ENCODE results near the gene GAB2.
A peak's percentile ranks its signal among the peaks of the same experiment; 100 is the strongest.
"Not testable (repeated sequence)": the region's sequence is repeated elsewhere in the genome, so short reads cannot be mapped to it uniquely, and the experiment has no call there.

Gene GAB2

GRCh38 chr11:78274739-78275138 is 142.9 kb downstream of the GAB2 start:
- ATAC-seq (ENCODE audit: insufficient read depth, low read depth) (no peak), DNase-seq (no peak)
- Histone ChIP-seq H3K9ac (ENCODE audit: low read depth, low read length) (no peak overlapping the region), H4K20me1 (ENCODE audit: insufficient read depth, low read length) (no peaks in the 10 kb centered on the region), H3K36me3 (ENCODE audit: insufficient read depth, low read length) (peaks cover 98% of the 10 kb centered on the region), H2AFZ (ENCODE audit: low read depth, low read length) (no peak overlapping the region), H3K27ac (ENCODE audit: low read length) (no peak overlapping the region; the same call in 1 of the 2 replicates), H3K79me2 (ENCODE audit: insufficient read depth, low read length) (peaks cover 97% of the 10 kb centered on the region), H3K4me2 (ENCODE audit: insufficient read depth, low read length) (no peak overlapping the region), H3K4me3 (ENCODE audit: low read depth in 1 of 2, low read length in 2 of 2) (no peak overlapping the region), H3K9me3 (ENCODE audit: insufficient read depth, low read length, severe bottlenecking) (peaks cover 19% of the 10 kb centered on the region), H3K27me3 (ENCODE audit: insufficient read depth, low read length, poor library complexity) (no peaks in the 10 kb centered on the region), H3K4me1 (ENCODE audit: insufficient read depth, low read length) (peaks cover 2% of the 10 kb centered on the region; the same call in 1 of the 2 replicates)
- TF ChIP-seq CTCF (IDR thresholded peaks at IDR 0.05; ENCODE audit: borderline replicate concordance, extremely low read depth, low read length, poor library complexity, severe bottlenecking): no peak
- TF ChIP-seq EZH2 (IDR thresholded peaks at IDR 0.05; ENCODE audit: borderline replicate concordance, low read depth, low read length, severe bottlenecking): no peak

- H3K4me2 ChIP-seq (ENCODE audit: insufficient read depth, low read length); H2AFZ ChIP-seq (ENCODE audit: low read depth, low read length); H3K9ac ChIP-seq (ENCODE audit: low read depth, low read length); H3K27me3 ChIP-seq (ENCODE audit: insufficient read depth, low read length, poor library complexity); DNase-seq; H3K4me3 ChIP-seq (ENCODE audit: low read depth in 1 of 2, low read length in 2 of 2); H3K4me1 ChIP-seq (ENCODE audit: insufficient read depth, low read length); H4K20me1 ChIP-seq (ENCODE audit: insufficient read depth, low read length); ATAC-seq (ENCODE audit: insufficient read depth, low read depth): not testable (repeated sequence)
- Histone ChIP-seq H3K36me3 (ENCODE audit: insufficient read depth, low read length) (peaks cover 86% of the 10 kb centered on the region), H3K9me3 (ENCODE audit: insufficient read depth, low read length, severe bottlenecking) (peaks cover 19% of the 10 kb centered on the region), H3K27ac (ENCODE audit: low read length) (peak overlapping the region; percentile 27; the same call in 1 of the 2 replicates), H3K79me2 (ENCODE audit: insufficient read depth, low read length) (peaks cover 98% of the 10 kb centered on the region)
Observed at GRCh38 chr11:78272625-78273269, 144.9 kb downstream of the GAB2 start.

- ATAC-seq (ENCODE audit: insufficient read depth, low read depth): not testable (repeated sequence)
Observed at GRCh38 chr11:78271801-78272200, 145.8 kb downstream of the GAB2 start.

GRCh38 chr11:78270971-78271370 is 146.6 kb downstream of the GAB2 start:
- Histone ChIP-seq H3K4me2 (ENCODE audit: insufficient read depth, low read length) (no peak overlapping the region), H3K9me3 (ENCODE audit: insufficient read depth, low read length, severe bottlenecking) (peaks cover 19% of the 10 kb centered on the region), H3K27ac (ENCODE audit: low read length) (peak overlapping the region; percentile 46), H3K36me3 (ENCODE audit: insufficient read depth, low read length) (peaks cover 81% of the 10 kb centered on the region), H3K9ac (ENCODE audit: low read depth, low read length) (no peak overlapping the region), H2AFZ (ENCODE audit: low read depth, low read length) (no peak overlapping the region), H4K20me1 (ENCODE audit: insufficient read depth, low read length) (peaks cover 4% of the 10 kb centered on the region; the same call in 1 of the 2 replicates), H3K27me3 (ENCODE audit: insufficient read depth, low read length, poor library complexity) (no peaks in the 10 kb centered on the region), H3K4me1 (ENCODE audit: insufficient read depth, low read length) (peaks cover 11% of the 10 kb centered on the region), H3K4me3 (ENCODE audit: low read depth in 1 of 2, low read length in 2 of 2) (no peak overlapping the region), H3K79me2 (ENCODE audit: insufficient read depth, low read length) (peaks cover 98% of the 10 kb centered on the region)
- TF ChIP-seq CTCF (IDR thresholded peaks at IDR 0.05; ENCODE audit: borderline replicate concordance, extremely low read depth, low read length, poor library complexity, severe bottlenecking): no peak
- no peak for TF ChIP-seq EZH2 (IDR thresholded peaks at IDR 0.05; ENCODE audit: borderline replicate concordance, low read depth, low read length, severe bottlenecking)
- no peak for ATAC-seq (ENCODE audit: insufficient read depth, low read depth)
- DNase-seq: no peak

More at GRCh38 chr11:78271801-78272200, 145.8 kb downstream of the GAB2 start:
- not testable (repeated sequence) for H3K4me1 ChIP-seq (ENCODE audit: insufficient read depth, low read length); H3K9ac ChIP-seq (ENCODE audit: low read depth, low read length); DNase-seq; H3K27me3 ChIP-seq (ENCODE audit: insufficient read depth, low read length, poor library complexity); H2AFZ ChIP-seq (ENCODE audit: low read depth, low read length); H3K4me2 ChIP-seq (ENCODE audit: insufficient read depth, low read length); H3K4me3 ChIP-seq (ENCODE audit: low read depth in 1 of 2, low read length in 2 of 2); H4K20me1 ChIP-seq (ENCODE audit: insufficient read depth, low read length)
- H3K27ac ChIP-seq (ENCODE audit: low read length): peak overlapping the region; percentile 8; the same call in 1 of the 2 replicates
- H3K36me3 ChIP-seq (ENCODE audit: insufficient read depth, low read length): peaks cover 84% of the 10 kb centered on the region
- H3K79me2 ChIP-seq (ENCODE audit: insufficient read depth, low read length): peaks cover 97% of the 10 kb centered on the region
- peaks cover 19% of the 10 kb centered on the region for H3K9me3 ChIP-seq (ENCODE audit: insufficient read depth, low read length, severe bottlenecking)

All from DND-41 (cell line).